GM19240 (cell line): ENCODE results near the gene MRPS7.

Experiments
- DNase-seq: peaks from one replicate; pipeline ENCODE4 v3.0.0; 2011; ENCODE audit warnings: low spot score; ENCODE audit not compliant: insufficient read length

The MRPS7 gene

DNA sequence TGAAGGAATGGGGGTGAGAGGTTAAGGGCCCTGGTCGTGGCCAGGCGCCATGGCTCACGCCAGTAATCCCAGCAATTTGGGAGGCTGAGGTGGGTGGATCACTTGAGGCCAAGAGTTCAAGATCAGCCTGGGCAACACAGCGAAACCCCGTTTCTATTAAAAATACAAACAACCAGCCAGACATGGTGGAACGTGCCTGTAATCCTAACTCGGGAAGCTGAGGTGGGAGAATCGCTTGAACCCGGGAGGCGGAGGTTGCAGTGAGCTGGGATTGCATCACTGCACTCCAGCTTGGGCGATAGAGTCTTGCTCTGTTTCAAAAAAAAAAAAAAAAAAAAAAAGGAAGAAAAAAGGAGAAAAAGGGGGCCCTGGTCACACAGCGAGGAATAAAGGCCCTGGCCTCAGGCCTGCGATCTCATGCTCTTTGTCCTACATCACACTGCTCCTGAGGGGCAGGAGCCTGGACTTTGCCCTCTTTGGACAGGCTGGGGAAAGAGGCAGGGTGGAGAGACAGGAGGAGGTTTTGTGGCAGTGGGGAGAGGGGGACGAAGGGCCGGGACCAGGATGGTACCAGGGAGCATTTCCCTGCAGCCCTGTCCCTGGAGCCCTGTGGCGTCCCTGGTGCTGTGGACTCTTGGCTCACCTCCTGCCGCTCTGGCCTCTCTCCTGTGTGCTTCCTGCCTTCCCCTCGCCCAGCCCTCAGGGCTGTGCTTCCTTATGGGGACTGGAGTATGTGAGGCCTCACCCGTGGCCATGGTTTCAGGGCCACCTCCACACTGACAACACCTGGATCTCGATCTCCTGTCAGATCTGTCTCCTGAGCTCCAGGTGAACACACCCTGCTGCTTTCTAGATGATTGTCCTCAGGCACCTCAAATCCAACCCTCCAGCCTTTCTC is 47.3 kb downstream of the MRPS7 start:
- no peak for DNase-seq

- no peak for DNase-seq
Measured at GRCh38 chr17:75313941-75314551, 52.4 kb downstream of the MRPS7 start.

DNA sequence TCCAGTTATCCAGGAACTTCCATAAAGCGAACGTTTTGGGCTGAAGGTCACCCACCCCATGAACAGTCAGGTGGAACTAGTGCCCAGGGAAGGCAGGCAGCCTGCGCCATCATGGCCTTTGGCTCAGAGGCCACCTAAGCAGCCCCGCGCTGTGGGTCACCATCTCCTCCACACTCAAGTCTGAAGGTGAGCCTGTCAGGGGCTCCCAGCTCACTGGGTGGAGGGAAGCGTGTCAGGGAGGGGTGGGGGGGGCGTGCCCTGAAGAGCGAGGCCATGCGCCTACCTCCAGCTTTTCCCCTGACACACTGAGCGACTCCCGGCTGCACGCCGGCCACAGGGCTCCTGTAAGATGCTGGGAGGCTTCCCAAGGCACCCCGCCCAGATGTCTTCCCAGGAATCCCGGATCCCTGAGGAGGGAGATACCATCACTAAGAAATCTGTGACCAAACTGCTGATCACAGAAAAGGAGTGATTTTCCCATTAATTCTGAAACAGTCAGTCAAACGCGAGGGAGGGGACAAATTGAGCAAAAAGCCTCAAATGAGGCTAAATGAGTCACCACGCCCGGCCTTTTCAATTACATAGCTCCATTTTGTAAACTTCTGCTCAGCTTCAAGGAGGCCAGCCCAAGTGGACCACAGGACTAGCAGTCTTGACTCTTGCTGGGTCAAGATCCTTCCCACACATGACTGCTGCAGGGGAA is 54.0 kb downstream of the MRPS7 start:
- no peak for DNase-seq
